ENCODE data around the gene DUSP8.

DNA sequence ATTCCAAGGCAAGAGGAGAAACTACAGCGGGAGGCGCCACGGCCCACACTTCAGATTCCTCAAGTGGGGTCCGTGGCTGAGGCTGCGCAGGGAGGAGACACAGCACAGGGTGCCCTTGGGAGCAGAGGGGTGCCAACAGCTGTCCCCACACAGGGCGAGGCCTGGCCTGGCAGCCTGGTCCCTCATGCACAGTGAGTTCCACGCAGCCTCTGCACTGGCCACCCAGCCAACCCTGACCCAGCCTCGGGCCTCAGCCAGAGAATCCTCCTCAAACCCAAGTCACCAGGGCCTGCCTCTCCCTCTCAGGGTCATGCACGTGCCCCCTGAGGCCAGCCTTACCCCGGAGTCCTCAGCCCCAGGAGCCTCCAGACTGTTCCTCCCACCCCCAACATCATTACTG, 63.1 kb downstream of the DUSP8 start:
- TF ChIP-seq, protein P1, sequence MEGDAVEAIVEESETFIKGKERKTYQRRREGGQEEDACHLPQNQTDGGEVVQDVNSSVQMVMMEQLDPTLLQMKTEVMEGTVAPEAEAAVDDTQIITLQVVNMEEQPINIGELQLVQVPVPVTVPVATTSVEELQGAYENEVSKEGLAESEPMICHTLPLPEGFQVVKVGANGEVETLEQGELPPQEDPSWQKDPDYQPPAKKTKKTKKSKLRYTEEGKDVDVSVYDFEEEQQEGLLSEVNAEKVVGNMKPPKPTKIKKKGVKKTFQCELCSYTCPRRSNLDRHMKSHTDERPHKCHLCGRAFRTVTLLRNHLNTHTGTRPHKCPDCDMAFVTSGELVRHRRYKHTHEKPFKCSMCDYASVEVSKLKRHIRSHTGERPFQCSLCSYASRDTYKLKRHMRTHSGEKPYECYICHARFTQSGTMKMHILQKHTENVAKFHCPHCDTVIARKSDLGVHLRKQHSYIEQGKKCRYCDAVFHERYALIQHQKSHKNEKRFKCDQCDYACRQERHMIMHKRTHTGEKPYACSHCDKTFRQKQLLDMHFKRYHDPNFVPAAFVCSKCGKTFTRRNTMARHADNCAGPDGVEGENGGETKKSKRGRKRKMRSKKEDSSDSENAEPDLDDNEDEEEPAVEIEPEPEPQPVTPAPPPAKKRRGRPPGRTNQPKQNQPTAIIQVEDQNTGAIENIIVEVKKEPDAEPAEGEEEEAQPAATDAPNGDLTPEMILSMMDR (IDR thresholded peaks at IDR 0.05) = no peak
- TF ChIP-seq POLR2AphosphoS5 (IDR thresholded peaks at IDR 0.05) (no peak), POLR2A (IDR thresholded peaks at IDR 0.05) (no peak), EP300 (IDR thresholded peaks at IDR 0.05; ENCODE audit: low read depth) (no peak)
